Right renal pelvis (tissue), 4 donors: ENCODE data around the gene CCIN. TPM values are rescaled to one million over a fixed set of nuclear protein-coding genes. Genes with fewer than 3 reads are reported as not detected.

Experiments
- polyA plus RNA-seq, 4 donors: library from polyadenylated mRNA; unstranded; fragments of 120-200 nt; gene quantifications; one replicate each; pipeline ENCODE4 v1.2.1, GENCODE V29; 2013; ENCODE audit not compliant: insufficient read length in 4 of 4

The CCIN gene
- polyA plus RNA-seq, 4 donors = 0.18 to 0.37 (median 0.32) TPM

Other genes starting within 250 kb of the CCIN start
- gene OR2S2, start 211.2 kb upstream of the CCIN start, polyA plus RNA-seq = not detected
- 10 to 100 TPM; 28.3 to 34.0 (median 32.5) TPM for gene RECK, start 132.5 kb upstream of the CCIN start, polyA plus RNA-seq
- gene GLIPR2, start 32.7 kb upstream of the CCIN start, polyA plus RNA-seq = 10 to 100 TPM; 40.6 to 46.8 (median 43.8) TPM
- 100 to 1,000 TPM; 274 to 298 (median 291) TPM for gene CLTA, start 21.5 kb downstream of the CCIN start, polyA plus RNA-seq
- 10 to 100 TPM; 18.6 to 20.4 (median 19.6) TPM for gene GNE, start 89.1 kb downstream of the CCIN start, polyA plus RNA-seq
- gene RNF38, start 230.9 kb downstream of the CCIN start, polyA plus RNA-seq = 10 to 100 TPM; 43.2 to 54.5 (median 53.4) TPM